NCI-H345 treated with DMSO at 0.1 percent for 48 hours (cell line): ENCODE results near the gene CLIC1.

Experiments used
- DNase-seq: peaks from one replicate; lab custom pipeline; 2025; ENCODE audit not compliant: unreplicated experiment; lab: John Stamatoyannopoulos, UW

The CLIC1 gene

DNA sequence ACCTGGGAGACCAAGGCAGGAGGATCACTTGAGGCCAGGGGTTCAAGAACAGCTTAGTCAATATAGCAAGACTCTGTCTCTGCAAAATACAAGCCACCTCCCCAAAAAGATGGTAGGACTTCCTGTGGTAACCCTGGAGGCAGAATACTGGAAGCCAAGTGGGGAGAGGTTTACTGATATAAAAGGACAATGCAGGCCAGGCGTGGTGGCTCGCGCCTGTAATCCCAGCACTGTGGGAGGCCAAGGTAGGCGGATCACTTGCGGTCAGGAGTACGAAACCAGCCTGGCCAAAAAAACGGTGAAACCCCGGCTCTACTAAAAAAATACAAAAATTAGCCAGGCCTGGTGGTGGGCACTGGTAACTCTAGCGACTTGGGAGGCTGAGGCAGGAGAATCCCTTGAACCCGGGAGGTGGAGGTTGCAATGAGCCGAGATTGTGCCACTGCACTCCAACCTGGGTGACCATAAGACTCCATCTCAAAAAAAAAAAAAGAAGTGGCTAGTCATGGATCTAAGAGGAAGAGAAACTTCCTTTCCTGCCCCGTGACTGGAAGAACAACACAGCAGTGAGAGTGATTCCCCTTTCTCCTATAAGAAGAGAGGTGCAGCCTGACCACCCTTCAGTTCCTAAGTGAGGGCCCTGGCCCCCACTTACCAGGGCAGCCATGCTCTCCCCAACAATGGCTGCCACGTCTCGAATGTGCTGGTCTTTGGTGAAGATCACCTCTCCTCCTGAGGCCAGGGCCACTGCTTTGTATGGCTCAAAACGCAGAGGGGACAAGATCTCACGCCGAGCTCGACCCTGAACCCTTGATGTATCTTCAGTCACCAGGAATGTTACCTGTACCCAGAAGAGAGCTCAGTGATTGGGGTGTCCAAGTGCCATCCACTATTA is 32.3 kb upstream of the CLIC1 start:
- DNase-seq: no peak

DNA sequence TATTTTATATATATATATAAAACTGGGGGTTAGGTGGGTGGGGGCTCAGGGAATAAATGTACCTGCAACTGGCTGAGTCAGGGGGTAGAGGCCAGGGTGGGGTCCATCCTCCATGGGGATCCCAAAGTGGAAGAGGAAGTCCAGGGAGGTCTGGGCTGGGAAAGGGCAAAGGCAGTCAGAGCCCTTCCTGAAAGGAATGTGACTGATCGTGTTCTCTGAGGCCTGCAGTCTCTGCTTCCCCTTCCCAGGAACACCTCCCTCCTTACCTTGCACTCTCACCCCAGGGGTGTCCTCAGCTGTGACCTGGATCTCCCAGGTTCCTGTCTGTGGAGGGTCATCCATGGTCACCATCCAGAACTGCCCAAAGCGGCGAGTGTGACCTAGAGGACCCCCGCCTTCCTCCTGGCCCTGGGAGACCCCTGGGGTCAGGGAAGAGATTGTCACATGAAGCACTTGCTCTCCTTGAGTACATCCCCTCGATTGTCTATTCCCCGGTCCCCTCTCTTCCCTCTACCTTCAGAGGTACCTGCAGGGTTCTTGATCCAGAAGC is 30.8 kb upstream of the CLIC1 start:
- DNase-seq: no peak

DNA sequence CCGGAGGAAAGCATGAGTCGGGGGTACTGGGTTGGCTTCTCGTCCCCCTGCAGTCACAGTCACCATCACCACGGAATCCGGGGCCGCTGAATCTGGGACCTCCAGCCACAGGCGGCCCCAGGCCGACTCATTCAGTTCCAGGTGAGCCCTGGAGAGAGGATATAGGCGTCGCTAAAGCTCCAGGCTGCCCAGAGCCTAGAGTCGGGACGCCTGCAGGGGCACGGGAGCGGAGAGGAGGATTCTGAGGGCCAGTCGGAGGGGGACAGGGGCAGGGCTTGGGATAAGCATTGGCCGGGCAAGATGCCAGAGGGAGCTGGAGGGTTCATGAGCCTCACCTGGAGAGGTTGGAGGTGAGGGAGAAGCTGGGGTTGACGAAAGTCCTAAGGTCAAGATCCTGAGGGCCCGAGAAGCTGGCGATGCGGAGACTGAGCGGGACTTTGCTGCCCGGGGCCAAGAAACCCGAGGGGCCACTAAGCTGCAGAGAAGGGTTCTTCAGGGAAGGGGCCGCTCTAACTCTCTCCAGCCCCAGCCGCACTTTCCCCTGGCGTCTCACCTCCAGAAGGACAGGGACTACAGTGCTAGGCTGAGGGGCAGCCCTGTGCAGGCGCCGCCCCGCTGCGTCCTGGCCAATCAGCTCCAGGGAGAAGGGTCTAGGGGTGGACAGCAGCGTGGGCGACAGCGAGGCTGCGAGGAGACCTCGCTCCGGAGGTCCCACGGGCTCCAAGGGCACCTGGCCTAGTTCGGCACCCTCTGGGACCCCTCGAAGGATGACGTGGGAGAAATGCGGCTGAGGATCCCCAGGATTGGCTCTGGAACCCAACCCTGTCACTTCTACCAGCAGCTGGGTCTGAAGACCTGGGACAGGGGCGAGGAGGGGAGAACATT is 29.8 kb upstream of the CLIC1 start:
- no peak for DNase-seq

DNA sequence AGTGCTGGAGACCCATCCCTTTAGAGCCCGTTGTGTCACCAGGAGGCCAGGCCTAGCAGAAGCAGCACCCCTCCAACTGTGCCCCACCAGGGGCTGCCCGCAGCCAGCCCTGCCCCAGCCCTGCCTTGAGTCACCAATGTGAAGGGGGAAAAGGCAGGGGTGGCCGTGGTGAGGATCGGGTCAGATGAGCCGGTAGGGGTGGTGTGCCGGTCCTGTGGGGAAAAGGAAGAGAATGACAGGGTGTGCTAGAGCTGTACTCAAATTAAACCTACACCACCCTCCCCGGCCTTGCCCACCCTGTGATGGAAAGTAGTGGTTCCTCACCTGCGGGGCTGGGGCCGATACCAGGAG is 29.2 kb upstream of the CLIC1 start:
- no peak for DNase-seq

DNA sequence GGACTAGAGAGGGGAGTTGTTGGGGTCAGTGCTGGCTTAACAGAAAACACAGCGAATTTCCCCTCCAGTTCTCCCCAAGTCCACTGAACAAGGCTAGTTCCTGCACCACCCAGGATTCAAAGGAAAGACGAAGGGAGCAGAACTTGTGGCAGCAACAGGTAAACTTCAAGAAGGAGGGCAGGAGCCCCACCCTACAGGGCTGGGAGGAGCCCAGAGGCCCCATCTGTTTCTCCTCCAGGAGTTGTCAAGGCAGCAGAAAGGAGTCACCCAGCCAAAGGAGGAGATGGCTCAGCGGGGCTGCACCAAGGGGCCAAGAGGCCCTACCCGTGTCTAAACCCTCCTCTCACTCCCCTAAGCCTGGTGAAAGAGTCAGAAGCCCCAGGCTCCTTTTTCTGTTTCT is 27.9 kb upstream of the CLIC1 start:
- DNase-seq: no peak

DNA sequence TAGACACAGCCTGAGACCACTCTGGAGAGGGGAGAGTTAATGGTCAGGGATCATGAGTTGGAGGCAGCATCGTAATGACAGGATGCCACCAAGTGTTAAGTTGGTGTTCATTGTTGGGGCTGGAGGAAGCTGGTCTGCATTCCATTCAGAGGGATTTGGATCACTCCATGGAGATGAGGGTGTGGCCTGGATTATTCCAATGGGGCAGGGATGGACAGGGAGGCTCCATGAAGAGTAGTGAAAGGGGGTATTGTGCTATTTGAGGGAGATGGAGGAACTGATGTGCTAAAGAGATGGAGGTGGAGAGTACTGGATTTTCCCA is 27.2 kb upstream of the CLIC1 start:
- DNase-seq: no peak

DNA sequence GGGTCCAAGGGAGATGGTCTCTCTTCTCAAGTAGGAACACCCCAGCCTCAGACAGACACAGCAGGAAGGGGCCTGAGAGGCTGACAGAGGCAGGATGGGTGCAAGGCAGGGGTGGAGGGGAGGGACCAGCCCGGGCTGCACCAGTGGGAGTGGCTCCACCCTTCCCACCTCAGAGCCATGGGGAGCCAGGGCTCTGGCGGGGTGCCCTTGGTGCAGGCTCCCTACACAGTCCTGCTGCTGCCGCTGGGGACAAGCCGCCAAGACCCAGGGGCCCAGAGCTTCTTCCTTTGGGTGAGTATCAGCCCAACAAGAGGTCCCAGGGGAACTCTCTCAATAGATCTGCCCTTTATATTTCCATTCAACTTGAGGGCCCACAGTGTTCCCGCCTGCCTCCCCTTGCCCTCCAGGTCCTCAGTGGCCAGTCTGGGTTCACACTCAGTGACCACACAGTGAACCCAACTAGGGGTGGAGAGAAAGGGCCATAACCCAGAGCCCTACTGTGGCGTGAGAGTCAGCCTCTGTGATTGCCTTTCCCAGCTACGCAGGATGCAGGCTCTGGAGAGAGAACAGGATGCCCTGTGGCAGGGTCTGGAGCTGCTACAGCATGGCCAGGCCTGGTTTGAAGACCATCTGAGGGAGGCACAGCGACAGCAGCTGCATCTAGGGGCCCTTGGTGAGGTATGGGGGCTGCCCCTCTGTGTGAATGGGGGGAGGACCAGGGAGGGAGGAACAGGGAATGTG is 26.7 kb upstream of the CLIC1 start:
- DNase-seq: no peak

DNA sequence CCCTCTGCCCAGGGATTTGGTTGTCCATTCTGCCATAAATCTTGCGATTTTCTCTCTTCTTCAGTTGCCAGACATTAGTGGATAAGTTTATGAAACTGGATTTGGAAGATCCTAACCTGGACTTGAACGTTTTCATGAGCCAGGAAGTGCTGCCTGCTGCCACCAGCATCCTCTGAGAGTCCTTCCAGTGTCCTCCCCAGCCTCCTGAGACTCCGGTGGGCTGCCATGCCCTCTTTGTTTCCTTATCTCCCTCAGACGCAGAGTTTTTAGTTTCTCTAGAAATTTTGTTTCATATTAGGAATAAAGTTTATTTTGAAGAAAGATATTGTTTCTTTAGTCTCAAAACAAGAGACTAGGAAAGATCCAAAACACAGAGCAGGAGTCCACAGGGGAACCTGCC is 26.0 kb upstream of the CLIC1 start, which contains the start of gene SAPCD1:
Gene SAPCD1 (plus strand): TSS at position 301 of the 400 bp plus-strand sequence. CDS start 399 bp downstream, outside the sequence.
- DNase-seq: no peak

DNA sequence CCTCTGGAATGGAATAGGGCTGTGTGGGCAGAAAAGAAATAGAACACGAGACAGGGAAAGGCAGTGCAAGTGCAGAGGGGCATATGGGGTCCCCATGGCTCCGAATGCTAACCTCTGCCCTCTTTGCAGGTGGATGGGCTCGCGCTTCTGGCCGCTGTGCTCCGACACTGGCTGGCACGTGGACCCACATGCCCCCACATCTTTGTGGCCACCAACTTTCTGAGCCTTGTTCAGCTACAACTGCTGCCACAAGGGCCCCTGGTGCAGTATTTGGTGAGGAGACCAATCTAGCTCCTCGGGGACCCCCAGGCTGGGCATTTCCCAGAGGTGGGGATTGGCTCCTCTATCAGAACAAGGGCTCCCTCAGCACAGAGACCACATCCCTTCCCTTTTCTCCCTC is 25.0 kb upstream of the CLIC1 start:
- no peak for DNase-seq

DNA sequence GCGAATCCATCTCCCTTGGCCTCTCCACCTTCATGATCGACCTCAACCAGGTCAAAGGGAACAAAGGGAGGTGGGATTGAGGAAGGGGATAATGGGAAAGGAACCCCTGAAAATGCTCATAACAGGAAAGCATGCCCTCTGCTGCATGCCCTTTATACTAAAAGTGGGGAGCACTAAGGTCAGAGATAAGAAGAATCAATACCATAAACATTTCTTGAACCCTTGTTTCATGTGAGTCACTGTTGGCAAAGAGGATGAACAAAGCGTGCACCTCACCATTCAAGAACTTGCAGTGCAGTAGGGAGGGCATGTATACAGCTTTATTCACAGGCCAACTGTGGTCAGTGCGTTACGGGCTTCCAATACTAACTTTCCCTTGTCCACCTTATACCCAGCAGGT is 24.5 kb upstream of the CLIC1 start:
- DNase-seq: no peak

DNA sequence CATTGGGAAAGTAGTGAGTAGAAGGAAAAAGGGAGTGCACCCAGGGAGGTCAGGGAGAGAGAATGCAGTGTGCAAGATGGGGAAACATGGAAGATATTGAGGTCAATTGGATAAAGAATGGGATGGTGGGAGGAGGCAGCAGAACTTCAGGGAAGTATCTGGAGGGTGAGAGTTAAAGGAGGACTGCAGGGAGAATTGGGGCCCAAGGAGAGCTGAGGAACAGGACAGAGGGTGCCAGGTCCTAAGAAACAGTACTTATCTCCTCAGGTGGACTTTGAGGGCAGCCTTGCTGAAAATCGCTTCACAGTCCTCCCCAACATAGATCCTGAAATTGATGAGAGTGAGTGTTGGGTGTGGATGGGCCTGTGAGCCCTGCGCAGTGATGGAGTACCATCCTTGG is 22.0 kb upstream of the CLIC1 start:
- DNase-seq: no peak

DNA sequence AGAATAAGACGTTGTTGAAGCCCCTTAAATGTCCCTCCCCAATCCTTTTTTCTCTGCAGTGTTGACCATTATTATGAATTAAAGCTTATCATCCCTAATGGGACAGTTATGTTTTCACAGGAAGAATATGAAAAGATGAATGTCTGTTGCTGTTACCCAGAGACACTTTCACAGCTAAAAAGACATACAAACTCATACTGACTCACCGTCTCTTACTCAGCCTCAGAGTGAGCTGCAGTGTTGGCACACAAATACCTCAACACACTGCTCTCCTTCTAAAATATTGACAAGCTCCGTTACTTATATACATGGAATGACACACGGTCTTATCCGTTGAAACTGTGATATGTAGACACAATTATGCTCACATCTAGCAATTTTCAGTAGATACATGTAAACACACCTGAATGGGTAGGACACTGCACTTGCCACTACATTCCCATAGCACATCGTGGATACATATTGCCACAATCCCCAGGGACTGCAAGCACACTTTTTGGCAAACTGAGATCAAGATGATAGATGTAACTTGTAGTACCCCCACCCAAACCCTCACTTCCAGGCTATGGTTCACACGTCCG is 16.5 kb upstream of the CLIC1 start:
- DNase-seq: no peak

DNA sequence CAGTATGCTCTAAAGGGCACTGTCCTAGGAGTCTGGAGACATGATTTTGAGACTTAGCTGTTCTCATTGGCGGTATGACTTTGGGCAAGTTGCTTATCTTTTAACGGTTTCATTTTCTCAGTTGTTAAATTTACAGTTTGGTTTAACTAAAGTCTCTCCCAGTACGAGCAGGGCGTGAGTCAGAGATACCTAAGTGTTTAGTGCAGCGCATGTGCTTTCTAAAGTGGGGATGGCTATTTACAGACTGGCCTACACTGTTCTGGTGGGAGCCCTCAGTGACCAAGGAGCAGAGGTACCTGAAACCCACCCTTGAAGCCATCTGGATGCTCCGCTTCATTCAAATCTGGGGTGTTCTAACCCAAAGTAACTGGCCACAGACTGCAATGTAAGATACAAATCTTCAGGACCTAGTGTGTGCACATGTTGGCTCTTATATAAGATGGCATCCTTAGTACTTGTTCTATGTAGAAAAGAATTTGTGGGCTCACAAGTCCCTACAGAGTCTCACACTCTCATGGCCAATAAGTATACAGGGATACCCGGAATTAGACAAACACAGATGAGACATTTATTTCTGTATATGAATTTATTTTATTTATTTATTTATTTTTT is 14.2 kb upstream of the CLIC1 start:
- no peak for DNase-seq

DNA sequence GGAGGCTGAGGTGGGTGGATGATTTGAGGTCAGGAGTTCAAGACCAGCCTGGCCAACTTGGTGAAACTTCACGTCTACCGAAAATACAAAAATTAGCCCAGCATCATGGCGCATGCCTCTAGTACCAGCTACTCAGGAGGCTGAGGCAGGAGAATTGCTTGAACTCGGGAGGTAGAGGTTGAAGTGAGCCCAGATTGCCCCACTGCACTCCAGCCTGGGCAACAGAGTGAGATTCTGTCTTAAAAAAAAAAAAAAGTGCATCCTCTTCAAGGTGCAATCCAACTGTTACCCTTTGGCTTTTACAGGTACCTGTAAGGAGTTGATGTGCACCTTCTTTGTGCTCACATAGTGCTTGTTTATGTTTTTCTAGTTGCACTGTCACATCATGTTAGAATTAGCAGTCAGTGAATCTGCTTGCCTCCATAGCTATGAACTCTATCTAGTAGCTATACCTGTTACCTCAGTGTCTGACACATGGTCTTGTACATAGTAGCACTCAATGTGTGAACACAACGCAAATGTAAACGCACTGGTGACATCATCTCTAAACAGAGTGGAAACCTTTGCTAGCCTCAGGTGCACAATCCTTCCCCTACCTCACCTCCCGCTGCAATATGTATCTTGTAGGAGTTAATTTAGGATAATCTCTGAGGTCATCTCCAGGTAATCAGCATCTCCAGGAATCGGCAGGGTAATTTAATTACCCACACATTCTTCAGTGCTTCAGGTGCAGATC is 13.1 kb upstream of the CLIC1 start:
- DNase-seq: no peak

DNA sequence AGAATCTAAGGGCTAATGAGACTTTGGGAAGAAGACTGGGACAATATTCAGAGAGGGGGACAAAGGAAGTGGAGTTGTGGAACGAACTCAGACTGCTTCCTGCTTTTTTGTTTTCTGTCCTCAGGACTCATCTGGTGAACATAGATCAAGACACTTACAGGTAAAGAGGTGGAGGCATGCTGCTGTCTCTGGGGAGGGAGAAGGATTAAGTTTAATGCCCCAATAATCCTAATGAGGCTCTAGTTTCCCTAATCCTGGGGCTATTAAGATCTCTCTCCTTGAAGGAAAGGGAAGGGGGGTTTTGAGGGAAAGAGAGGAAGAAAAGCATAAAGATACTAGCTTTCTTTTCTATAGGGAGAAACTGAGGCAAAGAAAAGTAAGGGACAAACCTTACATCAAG is 8.1 kb upstream of the CLIC1 start:
- DNase-seq: no peak

DNA sequence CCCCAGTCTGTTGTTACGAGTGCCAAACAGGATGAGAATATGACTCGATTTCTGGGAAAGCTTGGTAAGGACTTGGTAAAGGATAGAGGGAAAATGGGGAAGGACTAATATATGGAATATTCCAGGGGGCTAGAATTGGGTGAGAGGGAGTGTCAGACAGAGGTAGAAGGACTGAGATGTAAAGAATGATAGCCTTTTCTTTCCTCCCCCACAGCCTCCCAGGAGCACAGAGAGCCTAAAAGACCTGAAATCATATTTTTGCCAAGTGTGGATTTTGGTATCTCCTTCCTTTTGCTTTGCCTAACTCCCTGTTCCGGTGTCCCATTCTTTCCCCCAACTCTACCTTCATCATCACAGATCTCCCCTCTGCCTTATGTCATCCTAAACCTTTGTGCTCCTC is 6.6 kb upstream of the CLIC1 start:
- no peak for DNase-seq

DNA sequence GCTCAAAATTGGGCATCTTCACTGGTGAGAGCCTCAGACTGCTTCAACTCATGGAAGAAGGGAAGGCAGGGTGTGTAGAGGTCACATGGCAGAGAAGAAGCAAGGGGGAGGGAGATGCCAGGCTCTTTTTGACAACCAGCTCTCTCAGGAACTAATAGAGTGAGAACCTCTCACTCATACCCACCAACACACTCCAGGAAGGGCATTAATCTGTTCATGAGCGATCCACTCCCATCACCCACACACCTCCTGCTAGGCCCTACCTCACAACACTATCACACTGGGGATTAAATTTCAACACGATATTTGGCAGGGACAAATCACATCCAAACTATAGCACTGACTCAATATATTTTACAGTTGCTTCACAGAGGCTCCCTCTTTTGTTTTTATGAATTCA is 5.5 kb upstream of the CLIC1 start:
- no peak for DNase-seq

DNA sequence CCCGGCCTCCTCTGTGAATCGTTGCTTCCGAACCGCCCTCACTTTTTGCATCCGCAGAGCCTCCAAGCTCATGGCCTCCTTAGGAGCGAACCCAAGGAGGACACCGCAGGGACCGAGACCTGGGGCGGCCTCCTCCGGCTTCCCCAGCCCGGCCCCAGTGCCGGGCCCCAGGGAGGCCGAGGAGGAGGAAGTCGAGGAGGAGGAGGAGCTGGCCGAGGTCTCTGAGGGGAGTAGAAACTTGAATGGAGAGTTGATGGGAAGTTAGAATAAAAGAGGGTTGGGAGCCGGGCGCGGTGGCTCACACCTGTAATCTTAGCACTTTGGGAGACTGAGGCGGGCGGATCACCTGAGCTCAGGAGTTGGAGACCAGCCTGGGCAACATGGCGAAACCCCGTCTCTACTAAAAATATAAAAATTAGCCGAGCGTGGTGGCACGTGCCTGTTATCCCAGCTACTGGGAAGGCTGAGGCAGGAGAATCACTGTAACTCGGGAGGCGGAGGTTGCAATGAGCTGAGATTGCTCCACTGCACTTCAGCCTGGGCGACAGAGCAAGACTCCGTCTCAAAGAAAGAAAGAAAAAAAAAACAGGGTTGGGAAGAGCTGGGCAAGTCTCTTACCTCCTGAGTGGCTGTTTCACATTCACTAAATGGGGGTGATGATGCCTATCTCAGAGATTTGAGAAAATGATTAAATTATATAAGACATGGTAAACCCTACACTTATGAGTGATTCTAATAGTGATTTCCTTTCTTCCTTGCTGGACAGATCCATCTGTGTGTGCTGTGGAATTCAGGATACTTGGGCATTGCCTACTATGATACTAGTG is 4.3 kb upstream of the CLIC1 start:
- no peak for DNase-seq
